Mononuclear cell (primary cell): ENCODE data around the gene APOL1. TPM values are rescaled to one million over a fixed set of nuclear protein-coding genes. Genes with fewer than 3 reads are reported as not detected.

Source experiments
- H3K27me3 ChIP-seq: 2 replicates; pipeline ENCODE4 v1.6.0; 2011; ENCODE audit warnings: low read length, control low read depth; ENCODE audit not compliant: insufficient read depth
- H3K4me1 ChIP-seq: 2 replicates; pipeline ENCODE4 v1.5.1; 2011; ENCODE audit warnings: mild to moderate bottlenecking, low read length, control low read depth; ENCODE audit not compliant: insufficient read depth
- H3K4me3 ChIP-seq: 2 replicates; pipeline ENCODE4 v1.5.1; 2011; ENCODE audit warnings: mild to moderate bottlenecking, low read length, moderate library complexity
- H3K9me3 ChIP-seq: 2 replicates; pipeline ENCODE4 v1.5.1; 2011; ENCODE audit warnings: low read depth, mild to moderate bottlenecking, control low read depth, low read length
- total RNA-seq: library from RNA; depleted of rRNA; stranded (reverse); fragments of >200 nt; gene quantifications from one replicate; pipeline ENCODE4 v1.2.3, GENCODE V29; 2012

The APOL1 gene
- total RNA-seq, 1 donor = 2.7 TPM

GRCh38 chr22:36297568-36297967, 44.6 kb downstream of the APOL1 start:
- no peaks in the 10 kb centered on the region for H3K27me3 ChIP-seq
- no peak overlapping the region for H3K4me3 ChIP-seq
- H3K4me1 ChIP-seq = peaks cover 5% of the 10 kb centered on the region

GRCh38 chr22:36298118-36298517, 45.2 kb downstream of the APOL1 start:
- Histone ChIP-seq H3K4me1 (peaks cover 5% of the 10 kb centered on the region), H3K27me3 (no peaks in the 10 kb centered on the region), H3K4me3 (no peak overlapping the region), H3K9me3 (no peaks in the 10 kb centered on the region)

More at GRCh38 chr22:36297568-36297967, 44.6 kb downstream of the APOL1 start:
- no peaks in the 10 kb centered on the region for H3K9me3 ChIP-seq

GRCh38 chr22:36298601-36299000, 45.7 kb downstream of the APOL1 start:
- Histone ChIP-seq H3K27me3 (no peaks in the 10 kb centered on the region), H3K9me3 (no peaks in the 10 kb centered on the region), H3K4me1 (peaks cover 5% of the 10 kb centered on the region), H3K4me3 (no peak overlapping the region)

GRCh38 chr22:36299295-36299694, 46.4 kb downstream of the APOL1 start:
- H3K4me1 ChIP-seq = peaks cover 5% of the 10 kb centered on the region
- no peaks in the 10 kb centered on the region for H3K27me3 ChIP-seq
- no peaks in the 10 kb centered on the region for H3K9me3 ChIP-seq
- no peak overlapping the region for H3K4me3 ChIP-seq

GRCh38 chr22:36299911-36300310, 47.0 kb downstream of the APOL1 start:
- peaks cover 5% of the 10 kb centered on the region for H3K4me1 ChIP-seq
- H3K4me3 ChIP-seq = no peak overlapping the region
- H3K9me3 ChIP-seq = no peaks in the 10 kb centered on the region
- no peaks in the 10 kb centered on the region for H3K27me3 ChIP-seq

GRCh38 chr22:36300396-36301212, 47.7 kb downstream of the APOL1 start:
- H3K9me3 ChIP-seq = no peaks in the 10 kb centered on the region
- no peak overlapping the region for H3K4me3 ChIP-seq
- H3K4me1 ChIP-seq = peaks cover 5% of the 10 kb centered on the region
- H3K27me3 ChIP-seq = no peaks in the 10 kb centered on the region

GRCh38 chr22:36301384-36301828, 48.5 kb downstream of the APOL1 start:
- Histone ChIP-seq H3K4me1 (peaks cover 5% of the 10 kb centered on the region), H3K4me3 (no peak overlapping the region), H3K27me3 (no peaks in the 10 kb centered on the region), H3K9me3 (no peaks in the 10 kb centered on the region)

- Histone ChIP-seq H3K4me3 (no peak overlapping the region), H3K27me3 (no peaks in the 10 kb centered on the region), H3K9me3 (no peaks in the 10 kb centered on the region), H3K4me1 (peaks cover 5% of the 10 kb centered on the region)
Observed at GRCh38 chr22:36301851-36302250, 48.9 kb downstream of the APOL1 start.

GRCh38 chr22:36302439-36303114, 49.6 kb downstream of the APOL1 start:
- Histone ChIP-seq H3K9me3 (no peaks in the 10 kb centered on the region), H3K27me3 (no peaks in the 10 kb centered on the region), H3K4me3 (no peak overlapping the region), H3K4me1 (peaks cover 5% of the 10 kb centered on the region)

GRCh38 chr22:36303115-36303467, 50.2 kb downstream of the APOL1 start:
- H3K9me3 ChIP-seq = no peaks in the 10 kb centered on the region
- no peak overlapping the region for H3K4me3 ChIP-seq
- peaks cover 5% of the 10 kb centered on the region for H3K4me1 ChIP-seq
- H3K27me3 ChIP-seq = no peaks in the 10 kb centered on the region

- H3K4me3 ChIP-seq = no peak overlapping the region
- H3K9me3 ChIP-seq = no peaks in the 10 kb centered on the region
- peaks cover 5% of the 10 kb centered on the region for H3K4me1 ChIP-seq
- no peaks in the 10 kb centered on the region for H3K27me3 ChIP-seq
Observed at GRCh38 chr22:36303874-36304273, 50.9 kb downstream of the APOL1 start.

- Histone ChIP-seq H3K4me1 (peaks cover 5% of the 10 kb centered on the region), H3K4me3 (no peak overlapping the region), H3K9me3 (no peaks in the 10 kb centered on the region), H3K27me3 (no peaks in the 10 kb centered on the region)
Observed at GRCh38 chr22:36304429-36304828, 51.5 kb downstream of the APOL1 start.

- Histone ChIP-seq H3K9me3 (no peaks in the 10 kb centered on the region), H3K4me3 (no peak overlapping the region), H3K27me3 (no peaks in the 10 kb centered on the region), H3K4me1 (peaks cover 5% of the 10 kb centered on the region)
Observed at GRCh38 chr22:36305813-36306212, 52.9 kb downstream of the APOL1 start.

- no peaks in the 10 kb centered on the region for H3K9me3 ChIP-seq
- H3K27me3 ChIP-seq = no peaks in the 10 kb centered on the region
- peaks cover 5% of the 10 kb centered on the region for H3K4me1 ChIP-seq
- no peak overlapping the region for H3K4me3 ChIP-seq
Observed at GRCh38 chr22:36306227-36306626, 53.3 kb downstream of the APOL1 start.

- Histone ChIP-seq H3K9me3 (no peaks in the 10 kb centered on the region), H3K27me3 (no peaks in the 10 kb centered on the region), H3K4me3 (no peak overlapping the region), H3K4me1 (no peaks in the 10 kb centered on the region)
Observed at GRCh38 chr22:36308880-36309279, 55.9 kb downstream of the APOL1 start.
